ENCODE results near the gene ARMH4.

The ARMH4 gene

DNA sequence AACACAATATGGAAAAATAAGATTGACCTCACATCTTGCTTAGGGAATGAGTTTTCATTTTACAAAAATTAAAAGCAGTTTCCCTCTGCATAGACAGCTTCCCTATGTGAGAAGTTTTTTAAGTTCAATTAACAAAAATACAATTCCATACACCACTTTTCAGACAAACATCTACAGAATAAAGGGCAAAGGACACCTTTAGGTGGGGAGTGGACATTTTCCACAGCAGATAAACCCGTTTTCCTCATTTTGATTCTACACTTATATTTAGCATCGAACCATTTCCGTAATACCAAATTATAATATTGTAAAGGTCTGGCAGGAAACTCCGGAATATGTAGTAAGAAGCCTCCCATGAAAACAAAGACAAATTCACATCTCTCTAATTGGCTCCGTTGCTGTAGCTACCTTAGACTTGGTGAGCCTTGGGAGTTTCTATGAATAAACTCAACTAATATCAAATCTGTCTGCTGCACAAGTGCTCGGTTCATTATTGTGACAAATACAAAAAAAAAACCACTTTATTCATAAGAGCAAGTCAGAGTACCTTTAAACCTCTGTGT, 1.7 kb downstream of the ARMH4 start:
- H3K79me2 ChIP-seq (ENCODE audit: insufficient read depth, low read length): no peaks in the 10 kb centered on the region
- no peak overlapping the region for H3K27ac ChIP-seq (ENCODE audit: low read length)
- H3K4me2 ChIP-seq (ENCODE audit: insufficient read depth, low read length): no peak overlapping the region
- no peak for ATAC-seq (ENCODE audit: insufficient read depth, low read depth)
- peaks cover 49% of the 10 kb centered on the region for H3K27me3 ChIP-seq (ENCODE audit: insufficient read depth, low read length, poor library complexity)
- H2AFZ ChIP-seq (ENCODE audit: low read depth, low read length): no peak overlapping the region
- H3K9me3 ChIP-seq (ENCODE audit: insufficient read depth, low read length, severe bottlenecking): no peaks in the 10 kb centered on the region
- DNase-seq: no peak
- no peaks in the 10 kb centered on the region for H3K36me3 ChIP-seq (ENCODE audit: insufficient read depth, low read length)
- H4K20me1 ChIP-seq (ENCODE audit: insufficient read depth, low read length): no peaks in the 10 kb centered on the region
- peaks cover 18% of the 10 kb centered on the region for H3K4me1 ChIP-seq (ENCODE audit: insufficient read depth, low read length)
- H3K9ac ChIP-seq (ENCODE audit: low read depth, low read length): no peak overlapping the region
- TF ChIP-seq, protein P1, sequence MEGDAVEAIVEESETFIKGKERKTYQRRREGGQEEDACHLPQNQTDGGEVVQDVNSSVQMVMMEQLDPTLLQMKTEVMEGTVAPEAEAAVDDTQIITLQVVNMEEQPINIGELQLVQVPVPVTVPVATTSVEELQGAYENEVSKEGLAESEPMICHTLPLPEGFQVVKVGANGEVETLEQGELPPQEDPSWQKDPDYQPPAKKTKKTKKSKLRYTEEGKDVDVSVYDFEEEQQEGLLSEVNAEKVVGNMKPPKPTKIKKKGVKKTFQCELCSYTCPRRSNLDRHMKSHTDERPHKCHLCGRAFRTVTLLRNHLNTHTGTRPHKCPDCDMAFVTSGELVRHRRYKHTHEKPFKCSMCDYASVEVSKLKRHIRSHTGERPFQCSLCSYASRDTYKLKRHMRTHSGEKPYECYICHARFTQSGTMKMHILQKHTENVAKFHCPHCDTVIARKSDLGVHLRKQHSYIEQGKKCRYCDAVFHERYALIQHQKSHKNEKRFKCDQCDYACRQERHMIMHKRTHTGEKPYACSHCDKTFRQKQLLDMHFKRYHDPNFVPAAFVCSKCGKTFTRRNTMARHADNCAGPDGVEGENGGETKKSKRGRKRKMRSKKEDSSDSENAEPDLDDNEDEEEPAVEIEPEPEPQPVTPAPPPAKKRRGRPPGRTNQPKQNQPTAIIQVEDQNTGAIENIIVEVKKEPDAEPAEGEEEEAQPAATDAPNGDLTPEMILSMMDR (IDR thresholded peaks at IDR 0.05; ENCODE audit: borderline replicate concordance, extremely low read depth, low read length, poor library complexity, severe bottlenecking): no peak
- no peak for TF ChIP-seq EZH2 (IDR thresholded peaks at IDR 0.05; ENCODE audit: borderline replicate concordance, low read depth, low read length, severe bottlenecking)
- no peak overlapping the region for H3K4me3 ChIP-seq (ENCODE audit: low read depth in 1 of 2, low read length in 2 of 2)

- H3K4me1 ChIP-seq (ENCODE audit: insufficient read depth, low read length): peaks cover 18% of the 10 kb centered on the region
- no peaks in the 10 kb centered on the region for H3K9me3 ChIP-seq (ENCODE audit: insufficient read depth, low read length, severe bottlenecking)
- H3K4me3 ChIP-seq (ENCODE audit: low read depth in 1 of 2, low read length in 2 of 2): no peak overlapping the region
- H3K36me3 ChIP-seq (ENCODE audit: insufficient read depth, low read length): no peaks in the 10 kb centered on the region
- no peak overlapping the region for H3K9ac ChIP-seq (ENCODE audit: low read depth, low read length)
- ATAC-seq (ENCODE audit: insufficient read depth, low read depth) (no peak), DNase-seq (no peak)
- peaks cover 49% of the 10 kb centered on the region for H3K27me3 ChIP-seq (ENCODE audit: insufficient read depth, low read length, poor library complexity)
- TF ChIP-seq, protein P1 (IDR thresholded peaks at IDR 0.05; ENCODE audit: borderline replicate concordance, extremely low read depth, low read length, poor library complexity, severe bottlenecking): no peak
- TF ChIP-seq EZH2 (IDR thresholded peaks at IDR 0.05; ENCODE audit: borderline replicate concordance, low read depth, low read length, severe bottlenecking): no peak
- no peaks in the 10 kb centered on the region for H4K20me1 ChIP-seq (ENCODE audit: insufficient read depth, low read length)
- H3K4me2 ChIP-seq (ENCODE audit: insufficient read depth, low read length): no peak overlapping the region
- H2AFZ ChIP-seq (ENCODE audit: low read depth, low read length): no peak overlapping the region
- no peaks in the 10 kb centered on the region for H3K79me2 ChIP-seq (ENCODE audit: insufficient read depth, low read length)
- no peak overlapping the region for H3K27ac ChIP-seq (ENCODE audit: low read length)
Observed at GRCh38 chr14:58149196-58149595, 2.8 kb downstream of the ARMH4 start.

DNA sequence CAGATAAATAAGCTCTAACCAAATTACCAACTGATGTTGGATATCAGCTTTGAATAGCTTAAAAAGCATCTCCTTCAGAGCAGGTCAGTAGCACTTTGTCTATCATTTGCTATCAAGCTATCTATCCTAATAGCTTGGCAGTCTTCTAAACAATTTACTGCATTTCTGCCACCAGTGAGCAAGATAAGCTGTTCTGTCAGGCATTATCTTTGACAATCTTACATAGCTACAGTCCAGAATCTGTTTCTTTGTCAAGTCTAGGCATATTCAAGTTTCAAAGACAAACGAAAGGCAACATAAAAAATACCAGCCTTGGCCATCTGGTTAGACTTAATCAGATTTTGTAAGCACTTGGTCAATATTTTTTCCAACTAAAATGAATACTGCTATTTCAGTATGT, 5.6 kb downstream of the ARMH4 start:
- no peak overlapping the region for H3K4me2 ChIP-seq (ENCODE audit: insufficient read depth, low read length)
- peaks cover 39% of the 10 kb centered on the region for H3K27me3 ChIP-seq (ENCODE audit: insufficient read depth, low read length, poor library complexity)
- no peaks in the 10 kb centered on the region for H3K36me3 ChIP-seq (ENCODE audit: insufficient read depth, low read length)
- H3K4me1 ChIP-seq (ENCODE audit: insufficient read depth, low read length): peaks cover 3% of the 10 kb centered on the region
- H4K20me1 ChIP-seq (ENCODE audit: insufficient read depth, low read length): no peaks in the 10 kb centered on the region
- no peak overlapping the region for H2AFZ ChIP-seq (ENCODE audit: low read depth, low read length)
- H3K4me3 ChIP-seq (ENCODE audit: low read depth in 1 of 2, low read length in 2 of 2): no peak overlapping the region
- DNase-seq: no peak
- H3K79me2 ChIP-seq (ENCODE audit: insufficient read depth, low read length): no peaks in the 10 kb centered on the region
- ATAC-seq (ENCODE audit: insufficient read depth, low read depth): no peak
- no peak overlapping the region for H3K9ac ChIP-seq (ENCODE audit: low read depth, low read length)
- no peak for TF ChIP-seq EZH2 (IDR thresholded peaks at IDR 0.05; ENCODE audit: borderline replicate concordance, low read depth, low read length, severe bottlenecking)
- TF ChIP-seq, protein P1 (IDR thresholded peaks at IDR 0.05; ENCODE audit: borderline replicate concordance, extremely low read depth, low read length, poor library complexity, severe bottlenecking): no peak
- H3K27ac ChIP-seq (ENCODE audit: low read length): no peak overlapping the region
- H3K9me3 ChIP-seq (ENCODE audit: insufficient read depth, low read length, severe bottlenecking): no peaks in the 10 kb centered on the region

Data from DND-41 (cell line).